Gastroesophageal sphincter (tissue), 4 donors: Measurements from ENCODE around the gene ZBTB20. TPM values are rescaled to one million over a fixed set of nuclear protein-coding genes. Genes with fewer than 3 reads are reported as not detected.

ENCODE experiments used
- ATAC-seq: fragments of 150-250 bp; one replicate; pipeline ENCODE4 v1.9.1; 2016; ENCODE audit warnings: mild to moderate bottlenecking, moderate library complexity
- H3K27ac ChIP-seq, 4 donors: fragments of 200-600 bp; sonication (generic) in 3 of 4; 1 replicate in 3 of 4; 2 replicates in 1 of 4; pipeline ENCODE4 v1.5.1; 2016 to 2019
- H3K27me3 ChIP-seq: fragments of 200-600 bp; sonication (generic); one replicate; pipeline ENCODE4 v1.5.1; 2019
- H3K36me3 ChIP-seq, 2 donors: fragments of 200-600 bp; sonication (generic); one replicate each; pipeline ENCODE4 v1.5.1; 2019; ENCODE audit warnings: control low read depth in 1 of 2
- H3K4me1 ChIP-seq, 3 donors: fragments of 200-600 bp; sonication (generic); 1 replicate in 2 of 3; 2 replicates in 1 of 3; pipeline ENCODE4 v1.5.1; 2016 to 2019; ENCODE audit warnings: control low read depth in 2 of 3
- H3K4me3 ChIP-seq, 2 donors: fragments of 200-600 bp; sonication (generic); one replicate each; pipeline ENCODE4 v1.5.1; 2019; ENCODE audit warnings: mild to moderate bottlenecking in 1 of 2, moderate library complexity in 1 of 2
- H3K9me3 ChIP-seq, 3 donors: fragments of 200-600 bp; sonication (generic); one replicate each; pipeline ENCODE4 v1.5.1; 2017 to 2019; ENCODE audit warnings: control low read depth in 2 of 3
- EP300 ChIP-seq: sonication (generic); formaldehyde crosslinking; IDR thresholded peaks from one replicate; pipeline ENCODE4 v1.6.1; 2017; ENCODE audit warnings: antibody characterized with exemption, mild to moderate bottlenecking
- POLR2A ChIP-seq, 2 donors: fragments of 450-650 bp; IDR thresholded peaks; one replicate each; pipeline ENCODE4 v1.6.1; 2017; ENCODE audit warnings: antibody characterized with exemption in 2 of 2, mild to moderate bottlenecking in 2 of 2, moderate library complexity in 1 of 2
- POLR2AphosphoS5 ChIP-seq: sonication (generic); formaldehyde crosslinking; IDR thresholded peaks from one replicate; pipeline ENCODE4 v1.6.1; 2017; ENCODE audit warnings: antibody characterized with exemption
- WGBS, 2 donors: methylation state at CpG; one replicate each; pipeline ENCODE4 v1.1.5; 2018; ENCODE audit warnings: low coverage in 1 of 2; 5-methylcytosine and 5-hydroxymethylcytosine counted together
- total RNA-seq, 4 donors: library from RNA; depleted of rRNA; stranded (reverse); fragments of >200 nt; gene quantifications; one replicate each; pipeline ENCODE4 v1.1.0, GENCODE V29; 2016
- TF ChIP-seq, protein P1 (sequence below), 4 experiments: fragments of 200-600 bp in 2 of 4; fragments of 450-650 bp in 2 of 4; sonication (generic) in 1 of 4; IDR thresholded peaks; one replicate each; pipeline ENCODE4 v1.5.1; 2017 to 2019; ENCODE audit warnings: antibody characterized with exemption in 4 of 4, mild to moderate bottlenecking in 2 of 4, moderate library complexity in 2 of 4

The ZBTB20 gene
- total RNA-seq, 4 donors from 2014 or later = 53.1 to 113 (median 98.4) TPM

- Histone ChIP-seq H3K9me3 (peaks cover 0 to 5% (median 0%) of the 10 kb centered on the region in 3 donors), H3K4me3 (no peak overlapping the region), H3K36me3 (no peaks in the 10 kb centered on the region), H3K27me3 (no peaks in the 10 kb centered on the region), H3K4me1 (peaks cover 0 to 7% (median 3%) of the 10 kb centered on the region in 3 donors), H3K27ac (no peak overlapping the region)
- no peak for ATAC-seq
- 89 to 93% methylated on average over 1 of the region's 1 CpG for whole genome bisulfite sequencing, 2 donors
- no peak for TF ChIP-seq POLR2A (IDR thresholded peaks at IDR 0.05)
- no peak for TF ChIP-seq POLR2AphosphoS5
- no peak for TF ChIP-seq EP300
- TF ChIP-seq, protein P1, sequence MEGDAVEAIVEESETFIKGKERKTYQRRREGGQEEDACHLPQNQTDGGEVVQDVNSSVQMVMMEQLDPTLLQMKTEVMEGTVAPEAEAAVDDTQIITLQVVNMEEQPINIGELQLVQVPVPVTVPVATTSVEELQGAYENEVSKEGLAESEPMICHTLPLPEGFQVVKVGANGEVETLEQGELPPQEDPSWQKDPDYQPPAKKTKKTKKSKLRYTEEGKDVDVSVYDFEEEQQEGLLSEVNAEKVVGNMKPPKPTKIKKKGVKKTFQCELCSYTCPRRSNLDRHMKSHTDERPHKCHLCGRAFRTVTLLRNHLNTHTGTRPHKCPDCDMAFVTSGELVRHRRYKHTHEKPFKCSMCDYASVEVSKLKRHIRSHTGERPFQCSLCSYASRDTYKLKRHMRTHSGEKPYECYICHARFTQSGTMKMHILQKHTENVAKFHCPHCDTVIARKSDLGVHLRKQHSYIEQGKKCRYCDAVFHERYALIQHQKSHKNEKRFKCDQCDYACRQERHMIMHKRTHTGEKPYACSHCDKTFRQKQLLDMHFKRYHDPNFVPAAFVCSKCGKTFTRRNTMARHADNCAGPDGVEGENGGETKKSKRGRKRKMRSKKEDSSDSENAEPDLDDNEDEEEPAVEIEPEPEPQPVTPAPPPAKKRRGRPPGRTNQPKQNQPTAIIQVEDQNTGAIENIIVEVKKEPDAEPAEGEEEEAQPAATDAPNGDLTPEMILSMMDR (IDR thresholded peaks at IDR 0.05) = no peak
These were observed 108.3 kb downstream of the ZBTB20 start for GRCh38 chr3:115038817-115039216.

DNA sequence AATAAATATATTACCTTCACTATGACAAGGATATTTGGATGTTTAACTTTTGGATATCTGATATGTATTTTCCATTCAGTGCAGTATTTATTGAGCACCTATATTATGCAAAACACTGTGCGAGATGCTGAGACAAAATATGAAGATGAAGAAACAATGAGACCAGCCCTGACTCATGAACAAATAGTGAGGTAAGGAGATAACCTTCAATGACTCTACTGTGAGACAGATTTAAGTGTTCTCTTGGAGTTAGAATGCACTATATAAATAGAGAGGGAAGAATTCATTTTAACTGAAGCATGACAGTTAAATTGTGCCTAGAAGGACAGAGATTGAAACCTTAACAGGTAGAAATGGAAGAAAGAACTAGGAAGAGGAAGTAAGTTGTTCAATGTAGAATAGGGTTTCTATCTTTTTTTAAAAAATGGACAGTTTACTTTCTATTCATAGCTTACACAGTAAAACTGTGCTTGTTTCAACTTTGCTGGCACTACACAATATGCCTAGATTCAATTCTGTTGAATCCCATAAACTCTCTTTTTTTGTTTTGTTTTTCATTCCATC is 124.2 kb downstream of the ZBTB20 start:
- H3K4me3 ChIP-seq = no peak overlapping the region
- 81 to 83% methylated on average over 1 of the region's 1 CpG for WGBS, 2 donors
- TF ChIP-seq, protein P1 (IDR thresholded peaks at IDR 0.05) = no peak
- TF ChIP-seq POLR2AphosphoS5 (no peak), POLR2A (IDR thresholded peaks at IDR 0.05) (no peak), EP300 (no peak)
- peak overlapping the region in 3 of 4 donors; percentile 17 to 72 (median 67) for H3K27ac ChIP-seq
- no peaks in the 10 kb centered on the region for H3K9me3 ChIP-seq
- H3K4me1 ChIP-seq = peaks cover 4 to 54% (median 16%) of the 10 kb centered on the region in 3 donors
- H3K36me3 ChIP-seq = no peaks in the 10 kb centered on the region
- no peaks in the 10 kb centered on the region for H3K27me3 ChIP-seq
- ATAC-seq = no peak

GRCh38 chr3:115022199-115022598 is 124.9 kb downstream of the ZBTB20 start:
- H3K9me3 ChIP-seq = no peaks in the 10 kb centered on the region
- peak overlapping the region in 3 of 4 donors; percentile 17 to 72 (median 67) for H3K27ac ChIP-seq
- ATAC-seq = no peak
- no peaks in the 10 kb centered on the region for H3K27me3 ChIP-seq
- no peak overlapping the region for H3K4me3 ChIP-seq
- no peaks in the 10 kb centered on the region for H3K36me3 ChIP-seq
- 13 to 62% methylated on average over 2 of the region's 2 CpGs for WGBS, 2 donors
- TF ChIP-seq EP300 = no peak
- peaks cover 4 to 59% (median 16%) of the 10 kb centered on the region in 3 donors for H3K4me1 ChIP-seq

DNA sequence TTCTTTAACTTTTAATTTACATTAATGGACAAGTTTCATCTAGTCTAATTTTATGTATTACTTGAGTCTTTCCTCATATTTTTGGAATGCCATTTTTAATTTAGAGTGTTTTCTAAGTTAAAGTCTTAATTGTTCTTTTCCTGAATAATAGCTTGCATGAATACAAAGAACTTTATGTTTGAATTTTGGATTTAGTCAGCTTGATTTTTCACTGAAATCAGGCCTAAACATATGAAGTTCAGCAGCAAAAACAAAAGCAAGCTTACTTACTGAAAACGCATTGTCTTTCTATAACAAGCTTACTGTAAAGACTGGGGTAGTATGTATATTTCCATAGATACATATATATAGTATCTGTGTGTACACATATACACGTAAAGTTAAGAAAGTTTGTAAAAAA is 126.0 kb downstream of the ZBTB20 start:
- ATAC-seq = no peak
- H3K27me3 ChIP-seq = no peaks in the 10 kb centered on the region
- WGBS, 2 donors = 78 to 92% methylated on average over 2 of the region's 2 CpGs
- peaks cover 0 to 5% (median 0%) of the 10 kb centered on the region in 3 donors for H3K9me3 ChIP-seq
- TF ChIP-seq EP300 (no peak), POLR2AphosphoS5 (no peak), POLR2A (IDR thresholded peaks at IDR 0.05) (no peak)
- TF ChIP-seq, protein P1 (IDR thresholded peaks at IDR 0.05) = no peak
- H3K4me1 ChIP-seq = peaks cover 4 to 59% (median 16%) of the 10 kb centered on the region in 3 donors
- H3K36me3 ChIP-seq = no peaks in the 10 kb centered on the region
- no peak overlapping the region for H3K4me3 ChIP-seq
- peak overlapping the region in 3 of 4 donors; percentile 69 to 89 (median 72) for H3K27ac ChIP-seq

- 40 to 61% methylated on average over 1 of the region's 1 CpG for WGBS, 2 donors
- no peaks in the 10 kb centered on the region for H3K36me3 ChIP-seq
- peak overlapping the region in 3 of 4 donors; percentile 69 to 89 (median 72) for H3K27ac ChIP-seq
- H3K9me3 ChIP-seq = peaks cover 0 to 7% (median 0%) of the 10 kb centered on the region in 3 donors
- no peak overlapping the region for H3K4me3 ChIP-seq
- peaks cover 4 to 59% (median 16%) of the 10 kb centered on the region in 3 donors for H3K4me1 ChIP-seq
- no peaks in the 10 kb centered on the region for H3K27me3 ChIP-seq
- ATAC-seq = peak; percentile 46
- TF ChIP-seq EP300 (no peak), POLR2A (IDR thresholded peaks at IDR 0.05) (no peak), POLR2AphosphoS5 (peak; percentile 54)
- TF ChIP-seq, protein P1 (IDR thresholded peaks at IDR 0.05) = no peak
These were observed 127.2 kb downstream of the ZBTB20 start for GRCh38 chr3:115019900-115020299.
